GM12892 (cell line): ENCODE data around the gene PKP3.
"Not testable (repeated sequence)": the region's sequence is repeated elsewhere in the genome, so short reads cannot be mapped to it uniquely, and the experiment has no call there.

Experiments used
- DNase-seq: peaks from one replicate; pipeline ENCODE4 v3.0.0; 2011; ENCODE audit not compliant: insufficient read length
- FAIRE-seq: peaks from 2 replicates; lab custom pipeline; 2011; peaks lifted over from hg19 to GRCh38; lab: Jason Lieb, UNC
- POLR2A ChIP-seq: IDR thresholded peaks from 2 replicates; pipeline ENCODE4 v1.6.1; 2011; ENCODE audit warnings: low read depth, low read length, control low read depth
- POLR2AphosphoS5 ChIP-seq: IDR thresholded peaks from 2 replicates; pipeline ENCODE4 v1.6.1; 2011; ENCODE audit warnings: low read depth, low read length, control low read depth
- TAF1 ChIP-seq: IDR thresholded peaks from 2 replicates; pipeline ENCODE4 v1.6.1; 2011; ENCODE audit warnings: low read depth, mild to moderate bottlenecking, control low read depth, low read length, borderline replicate concordance

PKP3 gene

DNA sequence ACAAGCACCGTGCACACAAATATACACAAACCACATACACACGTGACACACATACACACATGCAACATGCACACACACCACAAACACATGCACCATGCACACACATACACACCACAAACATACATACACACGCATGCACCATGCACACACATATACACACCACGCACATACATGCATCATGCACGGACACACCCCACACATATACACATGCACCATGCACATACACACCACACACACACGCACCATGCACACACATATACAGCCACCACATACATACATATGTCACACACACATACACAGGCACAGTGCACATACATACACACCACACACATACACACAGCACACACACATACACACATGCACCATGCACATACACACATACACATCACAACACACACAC lies 37.4 kb upstream of the PKP3 start:
- no peak for DNase-seq
- TF ChIP-seq TAF1: no peak
- TF ChIP-seq POLR2A: no peak
- no peak for TF ChIP-seq POLR2AphosphoS5
- FAIRE-seq: no peak

DNA sequence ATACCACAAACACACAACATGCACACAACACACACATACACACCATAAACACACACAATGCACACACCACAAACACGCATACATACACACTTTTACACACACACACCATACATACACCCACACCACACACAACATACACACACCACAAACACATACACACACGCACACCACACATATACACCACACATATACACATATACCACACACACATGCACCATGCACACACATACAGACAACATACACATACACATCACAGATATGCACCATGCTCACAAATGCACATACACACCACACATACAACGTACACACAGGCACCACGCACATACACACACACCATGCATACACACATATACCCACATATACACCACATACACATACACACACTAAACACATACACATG lies 36.4 kb upstream of the PKP3 start:
- FAIRE-seq (peak; percentile 92), DNase-seq (no peak)
- TF ChIP-seq TAF1 (no peak), POLR2AphosphoS5 (no peak), POLR2A (no peak)

DNA sequence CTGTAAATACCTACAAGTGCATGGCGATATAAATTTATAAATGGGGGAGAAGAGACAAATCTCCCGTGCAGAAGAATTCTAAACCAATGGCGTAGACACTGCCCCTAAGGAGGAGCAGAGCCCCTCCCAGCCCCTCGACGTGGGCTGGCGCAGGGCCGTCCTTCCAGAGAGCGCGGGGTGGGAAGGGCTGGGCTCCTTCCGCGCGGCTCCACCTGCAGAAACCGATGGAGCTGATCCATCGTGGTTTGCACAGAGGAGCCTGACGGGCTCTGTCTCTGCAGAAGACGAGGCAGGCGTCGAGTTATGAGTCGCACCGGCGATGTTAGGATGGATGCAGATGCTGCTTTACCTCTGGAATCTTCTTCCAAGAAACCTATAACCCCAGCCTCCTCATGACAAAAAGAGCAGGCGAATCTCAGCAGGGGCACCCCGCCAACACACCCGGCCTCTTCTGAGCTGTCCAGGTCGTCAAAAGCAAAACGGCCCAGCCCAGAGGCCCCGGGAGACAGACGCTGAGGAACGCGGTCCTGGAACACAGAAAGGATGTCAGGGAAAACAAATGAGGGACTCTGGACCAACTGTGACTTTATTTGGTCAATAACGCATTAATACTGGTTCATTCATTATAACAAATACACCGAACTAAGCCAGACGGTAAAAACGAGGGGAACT lies 35.7 kb upstream of the PKP3 start:
- no peak for TF ChIP-seq POLR2AphosphoS5
- TF ChIP-seq POLR2A: no peak
- TF ChIP-seq TAF1: no peak
- no peak for FAIRE-seq

DNA sequence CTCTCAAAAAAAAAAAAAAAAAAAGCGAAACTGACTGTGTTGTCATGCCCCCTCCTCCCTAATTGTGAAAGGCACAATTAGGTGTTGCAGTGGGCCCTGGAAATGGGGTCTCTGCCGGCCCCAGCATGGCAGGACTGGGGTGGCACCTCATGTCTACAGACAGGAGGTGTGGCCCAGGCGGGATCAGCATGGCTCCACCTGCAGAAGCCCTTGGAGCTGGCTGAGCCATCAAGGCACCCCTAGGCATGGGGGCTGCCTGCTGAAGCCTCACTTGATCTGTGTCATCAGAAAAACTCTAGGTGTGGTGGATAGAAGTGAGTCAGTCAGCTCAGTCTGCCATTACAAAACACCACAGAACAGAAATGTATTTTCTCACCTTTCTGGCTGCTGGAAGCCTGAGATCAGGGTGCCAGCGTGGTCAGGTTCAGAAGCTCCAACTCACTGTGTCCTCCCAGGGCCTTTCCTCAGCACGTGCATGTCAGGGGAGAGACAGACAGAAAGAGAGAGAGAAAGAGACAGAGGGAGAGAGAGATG lies 34.8 kb upstream of the PKP3 start:
- FAIRE-seq: no peak
- no peak for TF ChIP-seq POLR2A
- TF ChIP-seq POLR2AphosphoS5: no peak
- no peak for TF ChIP-seq TAF1
- no peak for DNase-seq

More for the DNA sequence above, 35.7 kb upstream of the PKP3 start:
- DNase-seq: no peak

GRCh38 chr11:360326-361280 lies 33.4 kb upstream of the PKP3 start:
- no peak for DNase-seq
- TF ChIP-seq POLR2AphosphoS5: no peak
- TF ChIP-seq TAF1: no peak
- TF ChIP-seq POLR2A: no peak
- FAIRE-seq: peak; percentile 76

- TF ChIP-seq POLR2AphosphoS5: no peak
- no peak for TF ChIP-seq POLR2A
- TF ChIP-seq TAF1: no peak
- FAIRE-seq: no peak
- DNase-seq: no peak
These were observed 31.2 kb upstream of the PKP3 start for GRCh38 chr11:362642-363442.

DNA sequence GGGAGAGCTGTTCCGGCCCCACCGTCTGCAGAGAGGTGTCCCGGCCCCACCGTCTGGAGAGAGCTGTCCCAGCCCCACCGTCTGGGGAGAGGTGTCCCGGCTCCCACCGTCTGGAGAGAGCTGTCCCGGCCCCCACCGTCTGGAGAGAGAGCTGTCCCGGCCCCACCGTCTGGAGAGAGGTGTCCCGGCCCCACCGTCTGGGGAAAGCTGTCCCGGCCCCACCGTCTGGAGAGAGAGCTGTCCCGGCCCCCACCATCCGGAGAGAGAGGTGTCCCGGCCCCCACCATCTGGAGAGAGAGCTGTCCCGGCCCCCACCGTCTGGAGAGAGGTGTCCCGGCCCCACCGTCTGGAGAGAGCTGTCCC lies 30.6 kb upstream of the PKP3 start:
- FAIRE-seq, DNase-seq: not testable (repeated sequence)

GRCh38 chr11:363948-364761 lies 29.9 kb upstream of the PKP3 start:
- FAIRE-seq (peak; percentile 96), DNase-seq (peak; percentile 71)
- no peak for TF ChIP-seq POLR2A
- TF ChIP-seq TAF1: no peak
- TF ChIP-seq POLR2AphosphoS5: no peak

DNA sequence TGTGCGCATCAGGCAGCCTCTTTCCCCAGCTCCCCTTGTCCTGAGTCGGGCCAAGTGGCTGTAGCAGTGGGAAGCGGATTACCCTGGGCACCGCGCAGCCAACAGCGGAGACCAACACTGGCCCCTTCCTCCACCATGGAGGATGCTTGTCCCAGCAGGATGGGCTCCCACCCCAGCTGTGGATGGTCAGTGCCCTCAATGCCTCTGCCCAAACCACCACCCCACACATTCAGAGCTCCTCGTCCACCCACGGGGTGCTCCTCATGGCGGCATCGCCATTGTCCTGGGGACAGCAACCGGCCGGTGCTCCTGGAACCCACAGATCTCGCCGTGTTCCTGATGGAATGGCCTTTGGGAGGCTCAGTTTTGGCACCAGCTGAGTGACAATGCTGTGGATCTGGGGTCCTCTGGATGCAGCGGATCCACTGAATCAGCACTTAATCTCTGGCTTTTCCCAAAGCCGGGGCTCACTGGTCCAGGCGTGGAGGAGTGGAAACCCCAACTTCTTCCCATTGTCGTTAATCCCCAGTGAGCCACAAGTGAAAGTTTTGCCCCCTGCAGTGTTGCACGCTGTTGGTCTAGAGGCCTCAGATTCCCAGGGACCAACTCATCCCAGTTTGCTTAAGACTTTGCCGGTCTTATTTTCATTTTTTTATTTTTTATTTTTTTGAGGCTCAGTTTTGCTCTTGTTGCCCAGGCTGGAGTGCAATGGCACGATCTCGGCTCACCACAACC lies 28.9 kb upstream of the PKP3 start:
- no peak for DNase-seq
- no peak for TF ChIP-seq POLR2AphosphoS5
- TF ChIP-seq POLR2A: no peak
- no peak for TF ChIP-seq TAF1
- FAIRE-seq: no peak

- TF ChIP-seq TAF1 (no peak), POLR2AphosphoS5 (no peak), POLR2A (no peak)
- DNase-seq (no peak), FAIRE-seq (no peak)
These were observed 28.2 kb upstream of the PKP3 start for GRCh38 chr11:365831-366230.
